Glomerular visceral epithelial cell (primary cell): ENCODE measurements around the gene GP1BB.
"Not testable (repeated sequence)": the region's sequence is repeated elsewhere in the genome, so short reads cannot be mapped to it uniquely, and the experiment has no call there.

Experiments
- DNase-seq: peaks from one replicate; pipeline ENCODE4 v3.0.0-alpha.2; 2016; ENCODE audit errors: extremely low spot score

Gene GP1BB

GRCh38 chr22:19714312-19715187 is 8.8 kb upstream of the GP1BB start, which contains the start of gene SEPTIN5:
SEPTIN5 (plus strand) TSS chr22:19714503; CDS start chr22:19714589, 86 bp downstream.
- DNase-seq: no peak

GRCh38 chr22:19715188-19715930 is 8.0 kb upstream of the GP1BB start:
- no peak for DNase-seq

GRCh38 chr22:19716041-19716828 is 7.1 kb upstream of the GP1BB start:
- DNase-seq: no peak

- no peak for DNase-seq
Measured at GRCh38 chr22:19716829-19717105, 6.6 kb upstream of the GP1BB start.

- DNase-seq: no peak
Measured at GRCh38 chr22:19717181-19717580, 6.2 kb upstream of the GP1BB start.

DNA sequence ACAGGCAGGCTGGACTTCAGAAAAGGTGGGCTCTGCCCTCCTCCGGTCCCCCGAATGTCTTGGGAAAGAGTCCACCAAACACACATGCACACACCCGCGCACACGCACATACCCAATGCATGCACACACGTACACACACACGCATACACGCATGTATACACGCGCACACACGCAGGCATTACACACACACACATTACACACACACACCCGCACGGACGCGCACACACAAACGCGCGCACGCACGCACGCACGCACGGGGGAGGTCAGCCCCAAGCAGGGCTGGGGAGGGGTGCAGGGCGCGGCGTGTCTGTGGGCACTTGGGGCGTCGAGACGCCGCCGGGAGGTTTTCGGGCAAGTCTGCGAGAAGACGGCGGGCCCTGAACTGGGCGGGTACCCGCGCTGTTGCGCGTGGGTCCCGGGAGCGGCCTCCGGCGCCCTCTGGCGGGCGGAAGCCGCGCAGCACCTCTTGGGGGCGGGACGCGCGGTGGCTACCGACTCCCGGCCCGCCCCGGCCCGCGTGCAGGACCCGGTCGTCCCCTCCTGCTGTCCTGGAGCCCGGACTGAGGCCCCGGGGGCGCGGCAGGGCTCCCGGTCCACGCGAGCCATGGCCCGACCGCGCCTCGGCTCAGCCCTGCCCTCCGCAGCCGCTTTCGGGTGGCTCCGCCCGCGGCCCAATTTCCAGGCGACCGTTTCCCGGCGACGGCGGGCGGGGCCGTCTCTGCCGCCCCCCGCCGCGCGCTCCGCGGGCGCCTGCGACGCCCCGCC is 5.5 kb upstream of the GP1BB start:
- DNase-seq: peak; percentile 67

- DNase-seq: no peak
Measured at GRCh38 chr22:19718456-19719049, 4.8 kb upstream of the GP1BB start.

DNA sequence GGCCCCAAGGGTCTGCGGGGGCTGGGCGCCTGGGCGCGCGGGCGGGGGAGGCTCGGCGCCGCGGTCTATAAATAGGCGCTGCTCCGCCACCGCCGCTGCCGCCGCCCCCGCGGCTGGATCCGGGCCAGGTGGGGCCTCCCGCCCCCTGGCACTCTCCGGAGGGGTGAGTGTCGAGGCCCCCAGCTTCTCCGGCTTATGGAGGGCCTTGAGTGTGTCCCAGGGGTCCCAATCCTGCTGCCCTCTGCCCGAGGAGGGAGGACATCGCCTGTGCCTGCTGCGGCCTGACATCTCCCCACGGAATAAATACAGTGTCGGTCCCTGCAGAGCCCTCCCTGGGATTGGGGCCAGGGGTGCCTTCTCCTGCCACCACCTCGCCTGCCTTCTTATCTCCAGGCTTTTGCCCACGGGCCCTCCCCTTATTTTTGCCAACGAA is 4.3 kb upstream of the GP1BB start:
- DNase-seq: no peak

DNA sequence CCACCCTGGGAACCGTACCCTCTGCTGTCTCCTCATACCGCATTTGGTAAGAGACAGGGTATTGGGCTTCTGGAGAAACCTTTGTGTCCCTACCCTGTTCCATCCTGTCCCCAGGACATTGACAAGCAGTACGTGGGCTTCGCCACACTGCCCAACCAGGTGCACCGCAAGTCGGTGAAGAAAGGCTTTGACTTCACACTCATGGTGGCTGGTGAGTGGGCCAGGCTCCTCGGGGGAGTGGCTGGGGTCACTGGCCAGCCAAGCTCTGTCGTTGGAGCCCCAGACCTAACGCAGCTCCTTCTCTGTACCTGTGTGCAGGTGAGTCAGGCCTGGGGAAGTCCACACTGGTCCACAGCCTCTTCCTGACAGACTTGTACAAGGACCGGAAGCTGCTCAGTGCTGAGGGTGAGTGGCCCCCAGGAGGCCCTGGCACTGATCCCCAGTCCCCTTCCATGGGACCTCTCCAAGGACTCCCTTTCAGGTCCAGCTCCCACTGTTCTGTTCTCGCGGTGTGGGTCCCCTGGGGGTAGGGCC is 3.8 kb upstream of the GP1BB start:
- no peak for DNase-seq

GRCh38 chr22:19720150-19720827 is 3.0 kb upstream of the GP1BB start:
- DNase-seq: no peak

DNA sequence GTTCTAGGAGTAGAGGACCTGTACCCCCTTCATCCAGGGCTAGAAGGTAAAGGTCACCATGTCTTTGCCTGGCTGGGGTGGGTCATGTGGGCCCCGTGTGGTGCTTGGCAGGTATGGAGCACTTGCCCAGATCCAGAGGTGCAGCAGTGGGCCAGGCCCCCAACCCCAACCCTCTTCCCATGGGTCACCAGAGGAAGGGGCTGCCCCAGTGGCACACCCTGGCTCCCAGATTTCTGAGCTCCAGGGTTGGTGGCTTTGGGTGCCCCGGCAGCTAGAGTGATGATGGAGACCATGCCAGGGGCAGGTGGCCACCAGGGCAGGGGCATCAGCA is 2.4 kb upstream of the GP1BB start:
- no peak for DNase-seq

GRCh38 chr22:19721330-19722177 is 1.8 kb upstream of the GP1BB start:
- no peak for DNase-seq

DNA sequence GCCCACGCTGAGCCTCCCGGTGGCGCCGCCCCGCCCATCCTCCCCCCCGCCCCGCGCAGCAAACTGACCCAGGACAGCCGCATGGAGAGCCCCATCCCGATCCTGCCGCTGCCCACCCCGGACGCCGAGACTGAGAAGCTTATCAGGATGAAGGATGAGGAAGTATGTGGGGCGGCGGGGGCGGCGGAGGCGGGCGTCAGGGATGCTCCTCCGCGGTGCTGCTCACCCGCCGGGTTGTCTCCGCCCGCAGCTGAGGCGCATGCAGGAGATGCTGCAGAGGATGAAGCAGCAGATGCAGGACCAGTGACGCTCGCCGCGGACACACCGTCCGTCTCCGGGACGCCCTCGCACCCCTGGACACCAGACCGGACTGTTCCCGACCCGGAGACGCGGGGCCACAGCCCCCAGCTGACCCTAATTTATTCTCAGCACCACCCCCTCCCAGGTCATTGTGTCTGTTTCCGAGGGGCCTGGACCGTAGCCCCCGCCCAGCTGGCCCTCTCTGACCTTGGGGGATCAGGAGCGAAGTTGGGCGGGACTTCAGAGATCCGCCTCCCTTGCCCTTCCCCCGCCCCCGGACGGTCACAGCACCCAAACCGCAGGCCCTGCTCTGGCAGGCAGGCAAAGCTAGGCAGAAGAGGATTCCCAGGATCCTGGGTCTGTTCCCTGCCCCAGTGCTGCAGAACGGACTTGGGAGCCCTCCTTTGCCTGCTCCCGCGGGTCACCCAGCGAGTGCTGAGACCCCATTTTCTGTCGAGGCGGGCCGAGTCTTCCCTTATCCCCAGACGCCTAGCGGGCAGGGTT is 959 bp upstream of the GP1BB start:
- no peak for DNase-seq

DNA sequence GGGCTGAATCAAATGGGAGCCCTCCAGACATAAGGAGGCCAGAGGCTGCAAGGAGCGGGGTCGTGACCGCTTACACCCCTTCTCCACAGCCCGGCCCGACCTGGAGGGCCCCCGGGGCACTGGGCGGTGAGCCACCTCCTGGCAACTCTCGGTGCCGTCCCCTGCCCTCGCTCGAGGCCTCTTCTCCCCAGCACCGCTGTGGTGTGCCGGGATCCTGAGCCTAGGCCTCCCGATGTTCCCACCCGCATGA is 432 bp upstream of the GP1BB start:
- no peak for DNase-seq

- peak; percentile 34 for DNase-seq
Measured at GRCh38 chr22:19723983-19724827, 866 bp downstream of the GP1BB start.

GRCh38 chr22:19724927-19725661 is 1.8 kb downstream of the GP1BB start:
- DNase-seq: no peak

- not testable (repeated sequence) for DNase-seq
Measured at GRCh38 chr22:19726064-19726788, 2.9 kb downstream of the GP1BB start.
